Measurements from ENCODE around the gene AP1S2.

DNA sequence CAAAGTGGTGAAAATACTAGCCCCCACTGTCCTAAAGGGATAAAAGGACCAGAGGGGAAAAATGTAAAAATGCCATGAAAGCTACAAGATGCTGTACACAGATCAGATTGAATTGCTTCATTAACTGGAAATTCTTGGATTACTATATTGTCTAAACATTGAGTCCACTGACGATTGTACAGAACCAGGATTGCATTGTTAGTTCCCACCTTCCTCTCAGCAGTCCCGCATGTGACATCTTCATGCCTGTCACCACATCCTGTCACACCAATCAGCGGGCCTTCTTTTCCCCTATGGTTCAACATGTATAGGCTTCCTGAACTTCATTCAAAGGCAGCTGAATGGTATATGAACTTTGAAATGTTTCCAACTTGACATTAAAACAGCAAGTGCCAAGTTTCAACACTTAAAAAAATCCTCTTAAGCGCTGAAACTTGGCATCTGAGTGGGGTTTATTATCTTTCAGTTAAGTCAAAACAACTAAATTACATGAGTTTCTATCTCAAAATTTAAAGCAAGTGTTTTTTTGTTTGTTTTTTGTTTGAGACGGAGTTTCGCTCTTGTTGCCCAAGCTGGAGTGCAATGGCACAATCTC lies 39.7 kb downstream of the AP1S2 start:
- TF ChIP-seq, protein P1, sequence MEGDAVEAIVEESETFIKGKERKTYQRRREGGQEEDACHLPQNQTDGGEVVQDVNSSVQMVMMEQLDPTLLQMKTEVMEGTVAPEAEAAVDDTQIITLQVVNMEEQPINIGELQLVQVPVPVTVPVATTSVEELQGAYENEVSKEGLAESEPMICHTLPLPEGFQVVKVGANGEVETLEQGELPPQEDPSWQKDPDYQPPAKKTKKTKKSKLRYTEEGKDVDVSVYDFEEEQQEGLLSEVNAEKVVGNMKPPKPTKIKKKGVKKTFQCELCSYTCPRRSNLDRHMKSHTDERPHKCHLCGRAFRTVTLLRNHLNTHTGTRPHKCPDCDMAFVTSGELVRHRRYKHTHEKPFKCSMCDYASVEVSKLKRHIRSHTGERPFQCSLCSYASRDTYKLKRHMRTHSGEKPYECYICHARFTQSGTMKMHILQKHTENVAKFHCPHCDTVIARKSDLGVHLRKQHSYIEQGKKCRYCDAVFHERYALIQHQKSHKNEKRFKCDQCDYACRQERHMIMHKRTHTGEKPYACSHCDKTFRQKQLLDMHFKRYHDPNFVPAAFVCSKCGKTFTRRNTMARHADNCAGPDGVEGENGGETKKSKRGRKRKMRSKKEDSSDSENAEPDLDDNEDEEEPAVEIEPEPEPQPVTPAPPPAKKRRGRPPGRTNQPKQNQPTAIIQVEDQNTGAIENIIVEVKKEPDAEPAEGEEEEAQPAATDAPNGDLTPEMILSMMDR (IDR thresholded peaks at IDR 0.05; ENCODE audit: low read length): no peak
- no peak for TF ChIP-seq EZH2 (IDR thresholded peaks at IDR 0.05; ENCODE audit: borderline replicate concordance, low read length)
